IMR-90 (cell line): ENCODE data around the gene DOCK10. TPM values are rescaled to one million over a fixed set of nuclear protein-coding genes. Genes with fewer than 3 reads are reported as not detected.

ENCODE experiments used
- ATAC-seq: fragments of 200-7000 bp; cut with Tn5 transposase; 2 replicates; pipeline ENCODE4 v1.9.1; 2020; ENCODE audit warnings: low read depth, mild to moderate bottlenecking, moderate library complexity
- BruUV-seq: library from RNA; stranded (reverse); fragments of 400-500 nt; replicated peaks from 2 replicates; lab custom pipeline; 2021; lab: Mats Ljungman, UMichigan
- CTCF ChIA-PET: fragments of 300-600 bp; formaldehyde crosslinking; extraction: SDS; loops from one replicate; lab custom pipeline; 2021; ENCODE audit warnings: antibody characterized with exemption; lab: Yijun Ruan, JAX
- POLR2A ChIA-PET: fragments of 300-600 bp; sonication (Branson Sonifier 250); formaldehyde crosslinking; loops from one replicate; lab custom pipeline; 2022; ENCODE audit warnings: antibody characterized with exemption; ENCODE audit not compliant: unreplicated experiment; lab: Charles Lee
- DNase-seq: peaks from one replicate; pipeline ENCODE4 v3.0.0; 2013
- H2AFZ ChIP-seq: replicated peaks from 2 replicates; pipeline ENCODE3; 2013; ENCODE audit warnings: low read length, mild to moderate bottlenecking; ENCODE audit not compliant: poor library complexity
- H2AK5ac ChIP-seq: 2 replicates; pipeline ENCODE4 v1.6.1; 2013; ENCODE audit warnings: low read depth, low read length, inconsistent platforms
- H2AK9ac ChIP-seq: replicated peaks from 2 replicates; pipeline ENCODE3; 2013; ENCODE audit warnings: mild to moderate bottlenecking, low read depth, low read length, moderate library complexity; ENCODE audit not compliant: poor library complexity
- H2BK120ac ChIP-seq: 2 replicates; pipeline ENCODE4 v1.6.1; 2013; ENCODE audit warnings: low read depth, low read length, inconsistent platforms
- H2BK15ac ChIP-seq: 3 replicates; pipeline ENCODE4 v1.6.1; 2013; ENCODE audit warnings: low read depth, low read length, inconsistent platforms
- H2BK20ac ChIP-seq: 2 replicates; pipeline ENCODE4 v1.6.1; 2013; ENCODE audit warnings: low read depth, mild to moderate bottlenecking, inconsistent platforms, low read length, moderate library complexity
- H2BK5ac ChIP-seq: 2 replicates; pipeline ENCODE4 v1.6.1; 2013; ENCODE audit warnings: mild to moderate bottlenecking, low read depth, low read length, inconsistent platforms; ENCODE audit not compliant: poor library complexity, severe bottlenecking
- H3K14ac ChIP-seq: replicated peaks from 2 replicates; pipeline ENCODE4 v1.6.1; 2013; ENCODE audit warnings: low read depth, low read length, inconsistent platforms
- H3K18ac ChIP-seq: 2 replicates; pipeline ENCODE4 v1.6.1; 2013; ENCODE audit warnings: low read depth, low read length, control low read depth
- H3K23ac ChIP-seq: 2 replicates; pipeline ENCODE4 v1.6.1; 2013; ENCODE audit warnings: low read depth, low read length, inconsistent platforms
- H3K27ac ChIP-seq: 2 replicates; pipeline ENCODE4 v1.5.1; 2013; ENCODE audit warnings: mild to moderate bottlenecking, control low read depth, low read length; ENCODE audit not compliant: insufficient read depth
- H3K27me3 ChIP-seq: 2 replicates; pipeline ENCODE4 v1.6.1; 2013; ENCODE audit warnings: low read length; ENCODE audit not compliant: control insufficient read depth, insufficient read depth
- H3K36me3 ChIP-seq: 2 replicates; pipeline ENCODE4 v1.6.1; 2013; ENCODE audit warnings: low read length, mixed read lengths; ENCODE audit not compliant: control insufficient read depth, insufficient read depth
- H3K4ac ChIP-seq: 2 replicates; pipeline ENCODE4 v1.6.1; 2013; ENCODE audit warnings: low read depth, low read length, inconsistent platforms
- H3K4me1 ChIP-seq: 2 replicates; pipeline ENCODE4 v1.6.1; 2013; ENCODE audit warnings: low read length, mixed read lengths; ENCODE audit not compliant: control insufficient read depth, insufficient read depth
- H3K4me2 ChIP-seq: 2 replicates; pipeline ENCODE4 v1.6.1; 2013; ENCODE audit warnings: low read depth, mild to moderate bottlenecking, control low read depth, low read length, moderate library complexity
- H3K4me3 ChIP-seq: 2 replicates; pipeline ENCODE4 v1.5.1; 2013; ENCODE audit warnings: low read depth, mild to moderate bottlenecking, control low read depth, low read length, moderate library complexity; ENCODE audit not compliant: insufficient read depth
- H3K56ac ChIP-seq: 2 replicates; pipeline ENCODE4 v1.6.1; 2013; ENCODE audit warnings: low read length, inconsistent platforms; ENCODE audit not compliant: insufficient read depth; ENCODE audit errors: extremely low read depth
- H3K79me1 ChIP-seq, 2 experiments: 2 replicates each; pipeline ENCODE4 v1.6.1; 2013; ENCODE audit warnings: low read length in 2 of 2, inconsistent platforms in 1 of 2, low read depth in 1 of 2
- H3K9ac ChIP-seq: 2 replicates; pipeline ENCODE4 v1.6.1; 2013; ENCODE audit warnings: low read depth, low read length, control low read depth
- H3K9me1 ChIP-seq: 2 replicates; pipeline ENCODE4 v1.6.1; 2013; ENCODE audit warnings: low read length, inconsistent platforms; ENCODE audit not compliant: insufficient read depth
- H3K9me3 ChIP-seq: 2 replicates; pipeline ENCODE4 v1.6.1; 2013; ENCODE audit warnings: low read length; ENCODE audit not compliant: control insufficient read depth, insufficient read depth
- H4K20me1 ChIP-seq: 2 replicates; pipeline ENCODE4 v1.6.1; 2013; ENCODE audit warnings: low read length, inconsistent platforms; ENCODE audit not compliant: insufficient read depth
- H4K5ac ChIP-seq: 2 replicates; pipeline ENCODE4 v1.6.1; 2013; ENCODE audit warnings: mild to moderate bottlenecking, low read depth, low read length, control low read depth
- H4K8ac ChIP-seq, 2 experiments: 2 replicates each; pipeline ENCODE4 v1.6.1; 2013; ENCODE audit warnings: low read depth in 2 of 2, low read length in 2 of 2, control low read depth in 1 of 2, inconsistent platforms in 1 of 2
- H4K91ac ChIP-seq: 2 replicates; pipeline ENCODE4 v1.6.1; 2013; ENCODE audit warnings: low read depth, low read length, inconsistent platforms; ENCODE audit not compliant: insufficient read depth
- MXI1 ChIP-seq: IDR thresholded peaks from 2 replicates; pipeline ENCODE4 v1.6.1; 2012; ENCODE audit warnings: low read depth, mild to moderate bottlenecking, low read length, moderate library complexity, borderline replicate concordance
- WGBS, 2 experiments: methylation state at CpG; one replicate each; pipeline versions ENCODE4 v1.1.5 to v1.1.7; 2013; ENCODE audit warnings: missing lambda C conversion rate in 2 of 2; ENCODE audit not compliant: insufficient read length in 1 of 2; ENCODE audit errors: extremely low coverage in 2 of 2; 5-methylcytosine and 5-hydroxymethylcytosine counted together
- dilution Hi-C: fragments of 300-500 bp; cut with HindIII; formaldehyde crosslinking; loops from one replicate; pipeline ENCODE4 v1.14.3; 2018; ENCODE audit warnings: low sequenced_read_pairs; ENCODE audit not compliant: unreplicated experiment
- in situ Hi-C: fragments of 300-500 bp; cut with MboI; formaldehyde crosslinking; loops from 3 replicates; pipeline ENCODE4 v1.14.3; 2019; ENCODE audit warnings: low sequenced_read_pairs, inconsistent platforms, mixed read lengths
- intact Hi-C: fragments of 100-400 bp; cut with micrococcal nuclease; formaldehyde crosslinking; loops from 2 replicates; pipeline ENCODE4 v1.10.0; 2022
- polyA plus RNA-seq, 3 experiments: library from polyadenylated mRNA; depleted of rRNA; stranded (reverse); fragments of >200 nt; gene quantifications; 2 replicates each; pipeline ENCODE4 v1.2.3, GENCODE V29; 2012; ENCODE audit warnings: low replicate concordance in 1 of 3
- total RNA-seq: library from RNA; depleted of rRNA; stranded (reverse); fragments of >200 nt; gene quantifications from 2 replicates; pipeline ENCODE4 v1.2.3, GENCODE V29; 2012
- TF ChIP-seq, protein P1 (sequence below): fragments of 150-350 bp; IDR thresholded peaks from 2 replicates; pipeline ENCODE4 v1.6.1; 2016; ENCODE audit warnings: low read depth, mild to moderate bottlenecking, low read length, moderate library complexity, borderline replicate concordance

Gene DOCK10
- total and polyA plus RNA-seq, 2 of the 4 experiments (the other 2 are of a cell fraction) = 58.6 to 75.3 TPM

DNA sequence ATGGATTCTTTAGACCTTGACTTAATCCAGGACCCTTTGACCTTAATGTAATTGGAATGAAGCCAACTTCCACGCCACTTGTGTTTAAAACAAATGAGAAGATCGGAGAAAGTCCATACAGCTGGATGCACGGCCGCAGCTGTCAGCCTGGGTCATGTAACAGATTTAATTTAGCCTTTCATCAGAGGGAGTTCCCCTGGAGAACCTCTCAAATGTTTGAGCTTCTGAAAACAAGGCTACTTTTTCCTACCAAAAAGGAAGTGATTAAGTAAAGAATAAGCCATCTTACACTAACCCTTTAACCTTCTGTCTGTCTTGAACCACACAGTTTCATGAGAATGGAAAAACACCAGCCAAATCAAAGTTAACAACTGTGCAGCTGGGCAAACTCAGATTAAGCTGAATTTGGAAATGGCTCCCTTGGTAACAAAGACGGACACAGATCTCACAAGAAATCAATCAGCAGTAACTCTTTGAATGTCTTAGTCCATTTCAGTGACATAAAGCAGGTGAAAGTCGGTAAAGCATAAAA is 103.6 kb downstream of the DOCK10 start:
- ATAC-seq = peak; percentile 73
- Histone ChIP-seq H3K9me1 (no peaks in the 10 kb centered on the region), H3K9me3 (no peaks in the 10 kb centered on the region), H4K91ac (no peak overlapping the region), H2BK120ac (no peak overlapping the region), H4K8ac (peak overlapping the region in 1 of 2 experiments; percentile 39; a peak in 1 of 4 replicates), H3K18ac (no peak overlapping the region), H2AK5ac (no peak overlapping the region), H3K9ac (no peak overlapping the region), H3K14ac (no peak overlapping the region), H2BK15ac (no peak overlapping the region), H3K4me1 (0 out of 2 replicates have a peak, but pooled peaks cover 3% of the 10 kb centered on the region), H3K4me2 (peak overlapping the region; percentile 21; the same call in 1 of the 2 replicates), H2AFZ (no peak overlapping the region), H3K23ac (no peak overlapping the region), H3K4ac (no peak overlapping the region), H3K27me3 (no peaks in the 10 kb centered on the region), H3K4me3 (no peak overlapping the region), H2AK9ac (no peak overlapping the region), H3K27ac (no peak overlapping the region), H2BK5ac (no peak overlapping the region), H4K20me1 (no peaks in the 10 kb centered on the region), H3K56ac (no peak overlapping the region), H3K36me3 (no peaks in the 10 kb centered on the region), H3K79me1 (peaks cover 28 to 41% of the 10 kb centered on the region in 2 experiments), H2BK20ac (no peak overlapping the region; the same call in 1 of the 2 replicates), H4K5ac (no peak overlapping the region)
- TF ChIP-seq MXI1 = peak; percentile 68; the same call in 1 of the 2 replicates
- TF ChIP-seq, protein P1, sequence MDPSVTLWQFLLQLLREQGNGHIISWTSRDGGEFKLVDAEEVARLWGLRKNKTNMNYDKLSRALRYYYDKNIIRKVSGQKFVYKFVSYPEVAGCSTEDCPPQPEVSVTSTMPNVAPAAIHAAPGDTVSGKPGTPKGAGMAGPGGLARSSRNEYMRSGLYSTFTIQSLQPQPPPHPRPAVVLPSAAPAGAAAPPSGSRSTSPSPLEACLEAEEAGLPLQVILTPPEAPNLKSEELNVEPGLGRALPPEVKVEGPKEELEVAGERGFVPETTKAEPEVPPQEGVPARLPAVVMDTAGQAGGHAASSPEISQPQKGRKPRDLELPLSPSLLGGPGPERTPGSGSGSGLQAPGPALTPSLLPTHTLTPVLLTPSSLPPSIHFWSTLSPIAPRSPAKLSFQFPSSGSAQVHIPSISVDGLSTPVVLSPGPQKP = no peak
- CTCF ChIA-PET = interaction anchor here (0.6 kb wide), 1 partner anchor 42 kb away, joined by 3 read pairs; no protein-coding TSS in a partner anchor
- in situ Hi-C loops (no loop called here), intact Hi-C loops (no loop called here), dilution Hi-C loops (no loop called here)
- POLR2A ChIA-PET = no interaction called here
- DNase-seq = peak; percentile 88
- BruUV-seq = no TSS peak
- no CpG with 5 or more reads among the region's 6 CpGs for WGBS, 2 experiments
